Neural progenitor cell (in vitro differentiated cells): ENCODE results near the gene ZYX.

Source experiments
- CTCF ChIP-seq: fragments of 200-600 bp; sonication (generic); IDR thresholded peaks from 2 replicates; pipeline ENCODE4 v1.5.1; 2017; ENCODE audit warnings: antibody characterized with exemption, mild to moderate bottlenecking
- EZH2 ChIP-seq: fragments of 200-600 bp; sonication (generic); IDR thresholded peaks from 2 replicates; pipeline ENCODE4 v1.6.1; 2017; ENCODE audit warnings: antibody characterized with exemption, mild to moderate bottlenecking, moderate library complexity
- EZH2phosphoT487 ChIP-seq: fragments of 200-600 bp; sonication (generic); IDR thresholded peaks from 2 replicates; pipeline ENCODE4 v1.6.1; 2017; ENCODE audit warnings: antibody characterized with exemption

- TF ChIP-seq CTCF (no peak), EZH2phosphoT487 (no peak), EZH2 (no peak)
Observed at GRCh38 chr7:143434660-143435059, 53.5 kb downstream of the ZYX start.
